Right atrium auricular region (tissue), 2 donors: ENCODE data around the gene GLB1L3. TPM values are rescaled to one million over a fixed set of nuclear protein-coding genes. Genes with fewer than 3 reads are reported as not detected.

Experiments used
- DNase-seq: peaks from one replicate; pipeline ENCODE4 v3.0.0-alpha.2; 2019; ENCODE audit warnings: low spot score
- H3K27ac ChIP-seq, 2 donors: fragments of 200-600 bp; sonication (generic); 1 replicate in 1 of 2; 2 replicates in 1 of 2; pipeline ENCODE4 v1.5.1; 2016 to 2019
- H3K27me3 ChIP-seq, 2 donors: fragments of 200-600 bp; sonication (generic); one replicate each; pipeline versions ENCODE4 v1.5.1 to v1.6.0; 2017 to 2019
- H3K36me3 ChIP-seq: fragments of 200-600 bp; sonication (generic); one replicate; pipeline ENCODE4 v1.5.1; 2016
- H3K4me1 ChIP-seq, 2 donors: fragments of 200-600 bp; sonication (generic); one replicate each; pipeline versions ENCODE4 v1.5.1 to v1.6.0; 2017 to 2019
- H3K4me3 ChIP-seq, 2 donors: fragments of 200-600 bp; sonication (generic); 1 replicate in 1 of 2; 2 replicates in 1 of 2; pipeline ENCODE4 v1.5.1; 2017 to 2019; ENCODE audit warnings: mild to moderate bottlenecking in 1 of 2, moderate library complexity in 1 of 2
- H3K9me3 ChIP-seq, 2 donors: fragments of 200-600 bp; sonication (generic); one replicate each; pipeline ENCODE4 v1.5.1; 2019
- total RNA-seq, 2 donors: library from RNA; depleted of rRNA; stranded (reverse); fragments of >200 nt; gene quantifications; one replicate each; pipeline ENCODE4 v1.1.0, GENCODE V29; 2016
- TF ChIP-seq, protein P1 (sequence below), 2 donors: fragments of 200-600 bp; sonication (generic); IDR thresholded peaks; one replicate each; pipeline ENCODE4 v1.5.1; 2019; ENCODE audit warnings: antibody characterized with exemption in 2 of 2

The GLB1L3 gene
- total RNA-seq, 2 donors from 2014 or later: not detected

DNA sequence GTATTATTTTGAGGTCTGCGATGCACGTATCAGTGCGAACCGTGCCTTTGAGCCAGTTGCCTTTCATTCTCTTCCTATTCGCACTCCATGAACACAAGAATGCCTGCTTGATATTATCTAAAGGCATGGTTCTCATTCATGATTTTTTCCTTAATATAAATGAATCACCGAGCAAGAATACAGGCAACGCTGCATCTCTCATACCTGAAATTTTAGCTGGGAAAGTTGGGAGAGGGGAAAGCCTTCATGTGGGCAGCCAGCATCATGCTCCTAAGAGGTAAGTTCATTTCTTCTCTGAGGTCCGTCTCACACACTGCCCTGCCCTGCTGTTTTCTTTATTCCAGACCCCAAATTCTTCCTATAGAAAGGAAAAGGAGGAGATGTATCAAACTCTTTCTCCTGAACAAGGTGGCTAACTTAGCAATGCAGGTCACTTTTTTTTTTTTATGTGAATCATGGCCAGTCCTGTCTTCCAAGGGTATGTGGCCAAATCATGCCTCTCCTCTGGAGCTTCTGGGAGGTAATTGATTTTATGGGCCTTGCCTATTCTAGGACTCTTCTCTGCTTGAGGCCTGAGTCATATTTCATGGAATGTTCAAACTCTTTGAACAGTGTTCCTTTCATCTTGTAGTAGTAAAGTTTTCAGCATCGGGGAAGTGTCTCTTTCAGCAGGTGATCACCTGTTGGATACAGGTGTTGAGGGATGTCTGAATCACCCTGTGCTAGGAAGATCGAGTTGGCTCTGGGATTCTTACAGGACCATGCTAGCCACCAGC, 58.8 kb downstream of the GLB1L3 start:
- H3K27me3 ChIP-seq: peaks cover 0 to 5% of the 10 kb centered on the region in 2 donors
- H3K4me1 ChIP-seq: peaks cover 0 to 11% of the 10 kb centered on the region in 2 donors
- H3K9me3 ChIP-seq: no peaks in the 10 kb centered on the region
- no peak for DNase-seq
- TF ChIP-seq, protein P1, sequence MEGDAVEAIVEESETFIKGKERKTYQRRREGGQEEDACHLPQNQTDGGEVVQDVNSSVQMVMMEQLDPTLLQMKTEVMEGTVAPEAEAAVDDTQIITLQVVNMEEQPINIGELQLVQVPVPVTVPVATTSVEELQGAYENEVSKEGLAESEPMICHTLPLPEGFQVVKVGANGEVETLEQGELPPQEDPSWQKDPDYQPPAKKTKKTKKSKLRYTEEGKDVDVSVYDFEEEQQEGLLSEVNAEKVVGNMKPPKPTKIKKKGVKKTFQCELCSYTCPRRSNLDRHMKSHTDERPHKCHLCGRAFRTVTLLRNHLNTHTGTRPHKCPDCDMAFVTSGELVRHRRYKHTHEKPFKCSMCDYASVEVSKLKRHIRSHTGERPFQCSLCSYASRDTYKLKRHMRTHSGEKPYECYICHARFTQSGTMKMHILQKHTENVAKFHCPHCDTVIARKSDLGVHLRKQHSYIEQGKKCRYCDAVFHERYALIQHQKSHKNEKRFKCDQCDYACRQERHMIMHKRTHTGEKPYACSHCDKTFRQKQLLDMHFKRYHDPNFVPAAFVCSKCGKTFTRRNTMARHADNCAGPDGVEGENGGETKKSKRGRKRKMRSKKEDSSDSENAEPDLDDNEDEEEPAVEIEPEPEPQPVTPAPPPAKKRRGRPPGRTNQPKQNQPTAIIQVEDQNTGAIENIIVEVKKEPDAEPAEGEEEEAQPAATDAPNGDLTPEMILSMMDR (IDR thresholded peaks at IDR 0.05): no peak
- no peaks in the 10 kb centered on the region for H3K36me3 ChIP-seq
- H3K4me3 ChIP-seq: no peak overlapping the region
- no peak overlapping the region for H3K27ac ChIP-seq

DNA sequence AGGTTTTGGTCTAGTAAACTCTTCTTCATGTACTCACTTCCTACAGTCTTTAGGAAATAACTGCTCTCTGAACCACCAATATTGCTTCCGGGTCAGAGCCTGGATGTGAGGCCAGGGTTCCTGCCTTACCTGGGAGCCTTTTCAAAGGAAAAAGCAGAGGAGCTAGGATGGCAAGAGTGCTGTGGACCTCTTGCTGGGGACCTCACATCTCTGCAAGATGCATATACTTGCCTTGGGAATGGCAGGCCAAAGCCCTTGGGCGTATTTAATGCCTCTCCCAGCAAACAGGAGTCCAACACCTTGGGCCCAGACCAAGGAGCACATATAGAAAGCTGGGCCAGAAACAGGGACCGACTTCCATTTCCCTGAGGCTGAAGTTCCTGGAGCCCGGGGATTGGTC, 60.9 kb downstream of the GLB1L3 start:
- Histone ChIP-seq H3K27ac (no peak overlapping the region), H3K36me3 (no peaks in the 10 kb centered on the region), H3K4me3 (no peak overlapping the region), H3K4me1 (peaks cover 0 to 8% of the 10 kb centered on the region in 2 donors), H3K9me3 (no peaks in the 10 kb centered on the region), H3K27me3 (peaks cover 0 to 3% of the 10 kb centered on the region in 2 donors)
- no peak for DNase-seq
- TF ChIP-seq, protein P1 (IDR thresholded peaks at IDR 0.05): no peak

DNA sequence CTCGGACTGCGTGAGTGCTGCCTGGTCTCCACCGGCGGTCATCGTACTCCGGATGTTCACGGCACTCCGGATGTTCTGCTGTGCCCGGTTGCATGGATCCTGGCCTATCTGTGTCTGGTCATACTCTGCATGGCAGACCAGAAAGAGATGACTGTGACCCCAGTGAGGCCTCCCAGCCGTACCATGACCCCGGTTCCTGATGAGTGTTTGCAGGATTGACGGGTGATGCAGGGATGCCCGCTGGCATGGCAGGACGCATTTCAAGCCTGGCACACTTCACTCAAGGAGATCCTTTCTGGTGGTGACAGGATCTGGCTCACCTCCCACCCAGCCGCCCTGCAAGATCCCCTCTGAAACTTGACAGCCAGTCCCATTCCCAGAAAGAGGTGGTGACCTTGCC, 61.9 kb downstream of the GLB1L3 start:
- no peak for DNase-seq
- Histone ChIP-seq H3K4me1 (no peaks in the 10 kb centered on the region), H3K4me3 (no peak overlapping the region), H3K27me3 (no peaks in the 10 kb centered on the region), H3K36me3 (no peaks in the 10 kb centered on the region), H3K27ac (no peak overlapping the region), H3K9me3 (no peaks in the 10 kb centered on the region)
- TF ChIP-seq, protein P1 (IDR thresholded peaks at IDR 0.05): no peak

DNA sequence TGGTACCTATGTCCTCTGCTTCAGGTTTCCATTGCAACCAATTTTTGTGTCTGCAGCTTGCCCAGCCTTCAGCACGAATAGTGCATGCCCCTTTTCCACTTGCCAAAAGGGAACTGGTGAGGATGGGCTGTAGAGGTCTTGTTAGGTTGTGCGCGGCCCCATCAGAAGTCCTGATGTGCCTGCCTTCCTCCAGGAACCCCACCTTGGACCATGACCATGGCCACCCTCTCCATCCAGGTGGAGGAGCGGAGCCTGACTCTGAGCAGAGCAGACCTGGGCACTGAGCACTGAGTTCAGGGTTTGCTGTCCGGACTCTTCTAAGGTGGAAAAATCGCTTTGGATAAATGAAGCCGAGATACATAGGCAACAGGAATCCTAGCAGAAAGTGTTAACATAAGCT, 62.5 kb downstream of the GLB1L3 start:
- Histone ChIP-seq H3K9me3 (no peaks in the 10 kb centered on the region), H3K36me3 (no peaks in the 10 kb centered on the region), H3K4me1 (no peaks in the 10 kb centered on the region), H3K27me3 (no peaks in the 10 kb centered on the region), H3K4me3 (no peak overlapping the region), H3K27ac (no peak overlapping the region)
- TF ChIP-seq, protein P1 (IDR thresholded peaks at IDR 0.05): no peak
- DNase-seq: no peak

DNA sequence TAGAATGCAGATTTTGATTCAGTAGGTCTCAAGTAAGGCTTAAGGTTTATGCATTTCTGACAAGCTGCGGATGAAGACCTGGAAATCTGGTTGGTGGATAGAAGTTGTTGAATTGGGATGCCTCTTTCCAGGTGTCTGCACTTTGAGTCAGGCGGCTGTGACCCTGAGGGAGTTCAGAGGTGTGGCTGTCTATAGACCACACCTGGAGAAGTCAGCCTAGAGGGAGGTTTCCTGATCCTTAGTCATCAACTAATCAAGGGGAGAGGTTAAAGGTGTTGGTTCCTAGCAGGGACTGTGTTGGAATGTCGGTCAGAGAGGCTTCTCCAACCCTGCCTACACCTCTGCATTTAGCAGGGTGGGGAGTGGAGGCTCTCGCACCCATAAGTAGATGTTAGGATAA, 63.6 kb downstream of the GLB1L3 start:
- DNase-seq: no peak
- no peaks in the 10 kb centered on the region for H3K4me1 ChIP-seq
- TF ChIP-seq, protein P1 (IDR thresholded peaks at IDR 0.05): no peak
- H3K36me3 ChIP-seq: no peaks in the 10 kb centered on the region
- no peaks in the 10 kb centered on the region for H3K27me3 ChIP-seq
- H3K27ac ChIP-seq: no peak overlapping the region
- no peak overlapping the region for H3K4me3 ChIP-seq
- no peaks in the 10 kb centered on the region for H3K9me3 ChIP-seq
